A673 (cell line): ENCODE data around the gene NASP. TPM values are rescaled to one million over a fixed set of nuclear protein-coding genes. Genes with fewer than 3 reads are reported as not detected.

Experiments
- BruUV-seq: library from RNA; stranded (reverse); fragments of 400-500 nt; replicated peaks from 2 replicates; lab custom pipeline; 2021; lab: Mats Ljungman, UMichigan
- CTCF ChIA-PET: fragments of 300-600 bp; sonication (Branson Sonifier 250); formaldehyde crosslinking; loops from one replicate; lab custom pipeline; 2022; ENCODE audit warnings: antibody characterized with exemption; lab: Charles Lee
- POLR2A ChIA-PET: fragments of 300-600 bp; sonication (Branson Sonifier 250); formaldehyde crosslinking; loops from one replicate; lab custom pipeline; 2022; ENCODE audit warnings: antibody characterized with exemption; ENCODE audit not compliant: low non-redundant PET; lab: Charles Lee
- DNase-seq: peaks from one replicate; pipeline ENCODE4 v3.0.0-alpha.2; 2015; ENCODE audit warnings: low spot score
- H3K27ac ChIP-seq: fragments of 200-600 bp; sonication (generic); 2 replicates; pipeline ENCODE4 v1.5.1; 2016; ENCODE audit warnings: mixed run types, low read depth, mild to moderate bottlenecking, mixed read lengths, antibody characterized with exemption, low read length; ENCODE audit not compliant: poor library complexity, severe bottlenecking
- H3K27me3 ChIP-seq: fragments of 200-600 bp; sonication (generic); replicated peaks from 2 replicates; pipeline ENCODE4 v1.6.1; 2017; ENCODE audit warnings: mixed run types, low read depth, mild to moderate bottlenecking, mixed read lengths, antibody characterized with exemption, low read length; ENCODE audit not compliant: insufficient read depth, poor library complexity
- H3K36me3 ChIP-seq: fragments of 200-600 bp; sonication (generic); 2 replicates; pipeline ENCODE4 v1.6.1; 2016; ENCODE audit warnings: mixed run types, mild to moderate bottlenecking, mixed read lengths, antibody characterized with exemption, low read length; ENCODE audit not compliant: insufficient read depth, poor library complexity, severe bottlenecking
- H3K4me1 ChIP-seq: fragments of 200-600 bp; sonication (generic); 2 replicates; pipeline ENCODE4 v1.6.1; 2017; ENCODE audit warnings: mixed run types, mild to moderate bottlenecking, mixed read lengths, antibody characterized with exemption, low read length; ENCODE audit not compliant: insufficient read depth, poor library complexity, severe bottlenecking
- H3K4me3 ChIP-seq: fragments of 200-600 bp; sonication (generic); 2 replicates; pipeline ENCODE4 v1.5.1; 2016; ENCODE audit warnings: low read depth, mixed run types, mild to moderate bottlenecking, mixed read lengths, low read length; ENCODE audit not compliant: poor library complexity, severe bottlenecking
- H3K9me3 ChIP-seq: fragments of 200-600 bp; sonication (generic); 2 replicates; pipeline ENCODE4 v1.6.1; 2016; ENCODE audit warnings: mixed run types, low read depth, mild to moderate bottlenecking, mixed read lengths, antibody characterized with exemption, low read length; ENCODE audit not compliant: poor library complexity, severe bottlenecking
- EZH2 ChIP-seq: fragments of 200-600 bp; sonication (generic); IDR thresholded peaks from 2 replicates; pipeline ENCODE4 v1.6.1; 2017; ENCODE audit warnings: borderline replicate concordance, low read depth, mild to moderate bottlenecking, mixed read lengths, antibody characterized with exemption, low read length; ENCODE audit not compliant: poor library complexity, severe bottlenecking
- intact Hi-C: fragments of 100-400 bp; cut with micrococcal nuclease; formaldehyde crosslinking; loops from one replicate; pipeline ENCODE4 v1.10.0; 2022; ENCODE audit not compliant: unreplicated experiment
- total RNA-seq: library from RNA; stranded (reverse); gene quantifications from 2 replicates; pipeline ENCODE4 v1.2.3, GENCODE V29; 2021
- TF ChIP-seq, protein P1 (sequence below): fragments of 300-800, 200-600 bp; sonication (generic); conservative IDR thresholded peaks from 2 replicates; pipeline ENCODE4 v1.5.1; 2017; ENCODE audit warnings: low read depth, mild to moderate bottlenecking, antibody characterized with exemption, low read length, moderate library complexity, mixed read lengths

The NASP gene
- total RNA-seq, 1 experiment from 2014 or later: 392 TPM

DNA sequence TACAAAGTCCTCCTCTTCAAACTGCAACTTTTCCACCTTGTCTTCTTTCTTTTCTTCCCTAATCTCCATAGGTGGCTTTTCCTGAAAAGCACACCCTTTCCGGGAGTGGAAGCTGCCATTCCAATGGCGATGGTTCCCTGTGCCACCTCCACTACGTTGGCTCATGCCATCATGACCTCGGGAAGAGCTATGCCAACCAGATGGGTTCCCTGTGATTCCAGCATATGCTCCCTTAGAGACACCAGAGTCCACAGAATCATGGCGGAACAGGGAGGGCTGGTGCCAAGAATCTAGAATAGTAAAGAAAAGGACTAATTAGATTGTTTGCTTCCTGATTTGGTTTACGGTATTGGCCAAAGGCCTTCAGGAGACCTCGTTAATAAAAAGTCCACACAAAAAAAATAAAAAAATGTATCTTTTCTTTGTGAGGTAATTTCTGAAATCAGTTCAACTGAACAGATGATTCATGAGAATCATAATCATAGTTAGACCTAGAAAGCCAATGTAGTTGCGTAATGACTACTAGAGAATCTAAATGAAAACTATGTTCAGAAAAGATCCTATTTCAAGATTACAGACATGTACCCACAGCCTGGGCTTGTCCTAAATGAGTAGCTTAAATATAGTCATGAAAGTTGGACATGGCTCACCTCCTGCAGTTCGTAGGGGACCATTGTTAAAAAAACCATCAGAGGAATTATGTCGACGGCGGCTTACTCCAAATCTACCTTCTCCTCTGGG, 70.9 kb downstream of the NASP start:
- Histone ChIP-seq H3K27me3 (no peaks in the 10 kb centered on the region), H3K27ac (no peak overlapping the region), H3K4me3 (no peak overlapping the region), H3K36me3 (peaks cover 92% of the 10 kb centered on the region), H3K9me3 (no peaks in the 10 kb centered on the region), H3K4me1 (no peaks in the 10 kb centered on the region)
- ChIA-PET CTCF (no interaction called here), POLR2A (no interaction called here)
- TF ChIP-seq, protein P1, sequence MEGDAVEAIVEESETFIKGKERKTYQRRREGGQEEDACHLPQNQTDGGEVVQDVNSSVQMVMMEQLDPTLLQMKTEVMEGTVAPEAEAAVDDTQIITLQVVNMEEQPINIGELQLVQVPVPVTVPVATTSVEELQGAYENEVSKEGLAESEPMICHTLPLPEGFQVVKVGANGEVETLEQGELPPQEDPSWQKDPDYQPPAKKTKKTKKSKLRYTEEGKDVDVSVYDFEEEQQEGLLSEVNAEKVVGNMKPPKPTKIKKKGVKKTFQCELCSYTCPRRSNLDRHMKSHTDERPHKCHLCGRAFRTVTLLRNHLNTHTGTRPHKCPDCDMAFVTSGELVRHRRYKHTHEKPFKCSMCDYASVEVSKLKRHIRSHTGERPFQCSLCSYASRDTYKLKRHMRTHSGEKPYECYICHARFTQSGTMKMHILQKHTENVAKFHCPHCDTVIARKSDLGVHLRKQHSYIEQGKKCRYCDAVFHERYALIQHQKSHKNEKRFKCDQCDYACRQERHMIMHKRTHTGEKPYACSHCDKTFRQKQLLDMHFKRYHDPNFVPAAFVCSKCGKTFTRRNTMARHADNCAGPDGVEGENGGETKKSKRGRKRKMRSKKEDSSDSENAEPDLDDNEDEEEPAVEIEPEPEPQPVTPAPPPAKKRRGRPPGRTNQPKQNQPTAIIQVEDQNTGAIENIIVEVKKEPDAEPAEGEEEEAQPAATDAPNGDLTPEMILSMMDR: no peak
- TF ChIP-seq EZH2: no peak
- no TSS peak for BruUV-seq
- no peak for DNase-seq
- intact Hi-C loops: no loop called here

DNA sequence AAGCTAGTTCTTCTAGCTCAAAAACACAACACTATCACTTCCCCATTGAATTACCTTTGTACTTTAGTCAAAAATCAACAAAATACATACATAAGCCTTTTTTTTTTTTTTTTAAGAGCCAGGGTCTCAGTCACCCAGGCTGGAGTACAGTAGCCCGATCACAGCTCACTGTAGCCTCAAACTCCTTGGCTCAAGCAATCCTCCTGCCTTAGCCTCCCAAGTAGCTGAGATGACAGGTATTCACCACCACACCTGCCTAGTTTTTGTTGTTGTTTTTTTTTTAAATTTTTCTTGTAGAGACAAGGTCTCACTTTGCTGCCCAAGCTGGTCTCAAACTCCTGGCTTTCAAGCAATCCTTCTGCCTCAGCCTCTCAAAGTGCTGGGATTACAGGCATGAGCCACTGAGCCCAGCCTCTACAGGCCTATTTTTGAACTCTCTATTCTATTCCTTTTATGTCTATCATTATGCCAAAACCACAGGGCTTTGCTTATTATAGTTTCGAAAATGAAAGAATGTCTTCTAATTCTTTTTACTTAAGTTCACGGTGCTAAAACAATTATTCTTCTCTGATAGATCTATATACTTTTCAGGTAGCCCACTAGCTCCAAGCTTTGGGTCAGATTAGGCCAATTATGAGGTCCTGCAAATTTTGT, 72.9 kb downstream of the NASP start:
- no peaks in the 10 kb centered on the region for H3K27me3 ChIP-seq
- no peak for DNase-seq
- H3K9me3 ChIP-seq: no peaks in the 10 kb centered on the region
- no peak overlapping the region for H3K4me3 ChIP-seq
- intact Hi-C loops: no loop called here
- ChIA-PET POLR2A (interaction anchor here (0.7 kb wide), 1 partner anchor 242 kb away, joined by 30 read pairs; no protein-coding TSS in a partner anchor), CTCF (no interaction called here)
- no peaks in the 10 kb centered on the region for H3K4me1 ChIP-seq
- no TSS peak for BruUV-seq
- TF ChIP-seq EZH2: no peak
- TF ChIP-seq, protein P1: no peak
- no peak overlapping the region for H3K27ac ChIP-seq
- H3K36me3 ChIP-seq: peaks cover 88% of the 10 kb centered on the region

DNA sequence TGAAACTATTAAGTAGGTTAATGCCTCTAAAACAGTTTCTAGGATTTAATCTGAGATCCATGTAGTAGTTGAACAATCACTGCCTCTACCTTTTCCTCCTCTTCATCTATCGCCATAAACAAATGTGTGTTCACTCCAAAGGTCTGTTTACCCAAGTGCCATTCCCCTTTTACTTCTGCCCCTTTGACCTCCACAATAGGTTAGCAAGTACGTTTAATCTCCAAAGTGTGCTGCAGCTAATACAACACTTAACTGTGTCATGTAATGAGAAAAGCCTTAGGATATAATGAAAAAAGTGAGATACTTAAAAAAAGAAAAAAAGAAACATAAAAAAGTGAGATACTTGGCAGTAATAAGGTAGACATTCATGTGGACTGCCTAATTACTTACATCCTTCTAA, 74.3 kb downstream of the NASP start:
- intact Hi-C loops: no loop called here
- CTCF ChIA-PET: no interaction called here
- no peak for TF ChIP-seq EZH2
- TF ChIP-seq, protein P1: no peak
- DNase-seq: no peak
- Histone ChIP-seq H3K27me3 (no peaks in the 10 kb centered on the region), H3K4me1 (no peaks in the 10 kb centered on the region), H3K36me3 (peaks cover 80% of the 10 kb centered on the region), H3K4me3 (no peak overlapping the region), H3K27ac (no peak overlapping the region), H3K9me3 (no peaks in the 10 kb centered on the region)
- POLR2A ChIA-PET: no interaction called here
- BruUV-seq: no TSS peak
